Measurements from ENCODE around the gene LIMK2. TPM values are rescaled to one million over a fixed set of nuclear protein-coding genes. Genes with fewer than 3 reads are reported as not detected.

The LIMK2 gene
- total RNA-seq, 3 donors from 2014 or later: 6.9 to 146 (median 135) TPM

GRCh38 chr22:31286360-31287255 lies 74.5 kb downstream of the LIMK2 start:
- Histone ChIP-seq H3K4me3 (no peak overlapping the region), H3K4me1 (peaks cover 6 to 27% of the 10 kb centered on the region in 2 donors), H3K9me3 (no peaks in the 10 kb centered on the region), H3K36me3 (peaks cover 5% of the 10 kb centered on the region), H3K27ac (peak overlapping the region; percentile 72 to 94), H3K27me3 (no peaks in the 10 kb centered on the region)
- intact Hi-C loops (cut with DNase I; ENCODE audit: low total_unique reads): no loop called here
- no peak for TF ChIP-seq POLR2AphosphoS5 (IDR thresholded peaks at IDR 0.05)
- no peak for TF ChIP-seq POLR2A (IDR thresholded peaks at IDR 0.05)
- TF ChIP-seq CTCF (IDR thresholded peaks at IDR 0.05): no peak
- no peak for DNase-seq (ENCODE audit: low spot score in 2 of 2)

DNA sequence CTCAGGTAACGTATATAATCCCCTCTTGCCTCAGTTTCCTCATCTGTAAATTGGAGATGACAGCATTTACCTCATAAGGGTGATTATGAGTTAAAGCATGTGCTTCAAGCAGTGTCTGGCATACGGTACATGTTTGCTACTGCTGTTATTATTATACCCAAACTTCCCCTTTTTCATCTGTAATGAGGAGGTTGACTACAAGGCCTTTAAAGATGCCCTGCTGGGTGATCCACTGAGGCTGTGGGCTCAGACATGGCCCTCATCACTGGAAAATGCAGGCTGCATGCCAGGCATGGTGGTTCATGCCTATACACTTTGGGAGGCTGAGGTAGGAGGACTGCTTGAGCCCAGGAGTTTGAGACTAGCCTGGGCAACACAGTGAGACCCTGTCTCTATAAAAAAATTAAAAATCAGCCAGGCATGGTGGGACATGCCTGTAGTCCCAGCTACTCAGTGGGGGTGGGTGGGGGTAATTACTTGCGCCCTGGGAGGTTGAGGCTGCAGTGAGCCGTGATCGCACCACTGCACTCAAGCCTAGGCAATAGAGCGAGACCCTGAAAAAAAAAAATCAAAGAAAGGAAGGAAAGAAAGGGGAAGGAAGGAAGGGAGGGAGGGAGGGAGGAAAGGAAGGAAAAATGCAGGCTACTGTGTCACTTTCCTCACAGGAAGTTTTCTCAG lies 75.9 kb downstream of the LIMK2 start:
- Histone ChIP-seq H3K4me3 (no peak overlapping the region), H3K27ac (peak overlapping the region; percentile 94 to 98), H3K27me3 (no peaks in the 10 kb centered on the region), H3K9me3 (no peaks in the 10 kb centered on the region), H3K4me1 (peaks cover 6 to 27% of the 10 kb centered on the region in 2 donors), H3K36me3 (no peaks in the 10 kb centered on the region)
- TF ChIP-seq POLR2A (IDR thresholded peaks at IDR 0.05): no peak
- TF ChIP-seq CTCF (IDR thresholded peaks at IDR 0.05): no peak
- no peak for TF ChIP-seq POLR2AphosphoS5 (IDR thresholded peaks at IDR 0.05)
- intact Hi-C loops (cut with DNase I; ENCODE audit: low total_unique reads): no loop called here
- no peak for DNase-seq (ENCODE audit: low spot score in 2 of 2)

DNA sequence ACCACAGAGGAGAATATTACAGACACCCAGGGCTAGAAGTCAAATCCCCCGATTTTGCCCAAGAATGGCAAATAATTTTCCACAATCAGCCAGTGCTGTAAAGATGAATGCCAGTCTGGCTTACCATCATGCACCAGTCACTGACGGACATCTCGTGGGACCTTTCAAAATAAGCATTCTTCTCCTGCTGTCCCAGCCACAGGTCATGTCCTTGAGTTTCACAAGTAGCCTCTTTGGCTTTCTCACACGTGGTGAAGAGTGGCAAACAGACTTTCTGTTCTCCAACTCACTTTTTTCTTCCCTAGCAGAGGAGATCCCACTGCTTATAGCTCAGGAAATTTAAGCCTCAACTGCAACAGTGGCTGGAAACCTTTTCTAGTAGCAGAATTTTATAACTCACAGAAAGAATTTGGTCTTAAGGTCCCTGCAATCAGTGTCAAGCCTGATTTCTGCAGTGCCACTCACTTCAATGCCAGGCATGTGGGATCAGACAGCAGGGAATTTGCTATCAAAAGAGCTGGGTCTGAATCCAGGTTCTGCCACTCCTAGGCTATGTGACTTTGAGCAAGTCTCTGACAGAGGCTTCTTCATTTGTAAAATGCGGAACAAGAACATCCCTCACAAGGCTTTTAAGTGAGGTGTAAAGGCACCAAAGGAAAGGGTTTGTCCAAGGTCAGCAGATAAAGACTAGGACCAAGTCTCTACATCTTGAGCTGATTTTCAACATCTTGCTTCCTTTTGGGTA lies 76.6 kb downstream of the LIMK2 start:
- TF ChIP-seq POLR2A (IDR thresholded peaks at IDR 0.05) (no peak), POLR2AphosphoS5 (IDR thresholded peaks at IDR 0.05) (no peak), CTCF (IDR thresholded peaks at IDR 0.05) (no peak)
- Histone ChIP-seq H3K27me3 (no peaks in the 10 kb centered on the region), H3K4me1 (peaks cover 6 to 27% of the 10 kb centered on the region in 2 donors), H3K9me3 (no peaks in the 10 kb centered on the region), H3K27ac (peak overlapping the region; percentile 94 to 98), H3K36me3 (no peaks in the 10 kb centered on the region), H3K4me3 (peak overlapping the region in 1 of 3 donors; percentile 93)
- DNase-seq (ENCODE audit: low spot score in 2 of 2): no peak
- intact Hi-C loops (cut with DNase I; ENCODE audit: low total_unique reads): no loop called here

DNA sequence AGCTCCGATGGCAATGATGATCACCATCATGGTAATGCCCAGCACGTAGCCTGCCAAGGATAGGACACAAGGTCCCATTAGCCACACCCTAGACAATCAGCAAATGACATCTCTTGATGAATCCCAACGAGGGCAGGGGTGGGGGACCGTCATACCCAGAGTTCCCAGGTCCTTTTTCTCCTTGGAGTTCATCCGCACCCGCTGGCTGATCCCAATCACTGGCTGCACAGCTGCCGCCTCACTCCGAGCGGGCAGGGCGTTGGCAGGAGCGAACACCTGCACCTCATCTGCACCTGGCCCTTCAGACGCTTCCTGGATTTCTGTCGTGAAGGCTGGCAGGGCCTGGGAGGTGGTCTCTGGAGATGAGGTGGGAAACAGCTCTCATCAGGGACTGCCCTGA lies 77.2 kb downstream of the LIMK2 start:
- Histone ChIP-seq H3K27me3 (no peaks in the 10 kb centered on the region), H3K4me1 (peaks cover 6 to 27% of the 10 kb centered on the region in 2 donors), H3K9me3 (no peaks in the 10 kb centered on the region), H3K36me3 (no peaks in the 10 kb centered on the region), H3K4me3 (peak overlapping the region in 2 of 3 donors; percentile 85 to 93), H3K27ac (peak overlapping the region; percentile 94 to 98)
- intact Hi-C loops (cut with DNase I; ENCODE audit: low total_unique reads): no loop called here
- TF ChIP-seq CTCF (IDR thresholded peaks at IDR 0.05) (no peak), POLR2A (IDR thresholded peaks at IDR 0.05) (no peak), POLR2AphosphoS5 (IDR thresholded peaks at IDR 0.05) (no peak)
- no peak for DNase-seq (ENCODE audit: low spot score in 2 of 2)

Measured in breast epithelium (tissue), 4 donors.